ENCODE data around the gene NF2.

Gene NF2

DNA sequence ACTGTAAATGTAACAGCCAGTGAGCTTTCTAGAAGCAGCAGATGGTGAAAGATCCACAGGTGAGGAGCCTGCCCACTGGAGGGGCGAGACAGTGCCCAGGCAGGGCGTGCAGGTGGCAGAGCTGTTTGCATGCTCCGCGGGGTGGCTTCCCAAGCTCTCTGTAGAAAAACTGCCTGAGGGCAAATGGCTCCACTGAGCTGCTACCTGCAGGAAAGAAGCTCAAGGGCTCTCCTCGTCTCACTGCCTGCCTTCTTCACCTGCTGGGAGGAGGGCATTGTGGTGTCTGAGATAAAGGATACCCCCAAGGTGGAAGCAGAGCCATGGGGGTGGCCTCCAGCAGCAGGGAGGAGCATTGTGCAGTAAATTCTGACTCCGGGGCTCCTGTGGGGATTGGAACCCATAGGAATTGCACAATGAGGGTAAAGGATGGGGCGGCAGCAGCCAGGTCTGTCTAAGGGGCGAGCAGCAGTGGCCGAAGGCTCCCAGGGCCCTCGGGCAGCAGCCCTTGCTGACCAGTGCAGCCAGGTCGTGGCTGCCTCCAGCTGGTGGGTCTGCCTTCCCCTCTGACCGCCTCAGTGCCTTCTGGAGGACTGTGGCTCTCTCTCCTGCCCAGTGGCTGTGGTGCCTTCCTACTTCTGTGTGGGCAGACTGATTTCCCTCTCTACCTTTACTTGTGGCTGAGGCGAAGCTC, 88.3 kb downstream of the NF2 start:
- DNase-seq (ENCODE audit: low read depth), result no peak
- TF ChIP-seq, protein P1, sequence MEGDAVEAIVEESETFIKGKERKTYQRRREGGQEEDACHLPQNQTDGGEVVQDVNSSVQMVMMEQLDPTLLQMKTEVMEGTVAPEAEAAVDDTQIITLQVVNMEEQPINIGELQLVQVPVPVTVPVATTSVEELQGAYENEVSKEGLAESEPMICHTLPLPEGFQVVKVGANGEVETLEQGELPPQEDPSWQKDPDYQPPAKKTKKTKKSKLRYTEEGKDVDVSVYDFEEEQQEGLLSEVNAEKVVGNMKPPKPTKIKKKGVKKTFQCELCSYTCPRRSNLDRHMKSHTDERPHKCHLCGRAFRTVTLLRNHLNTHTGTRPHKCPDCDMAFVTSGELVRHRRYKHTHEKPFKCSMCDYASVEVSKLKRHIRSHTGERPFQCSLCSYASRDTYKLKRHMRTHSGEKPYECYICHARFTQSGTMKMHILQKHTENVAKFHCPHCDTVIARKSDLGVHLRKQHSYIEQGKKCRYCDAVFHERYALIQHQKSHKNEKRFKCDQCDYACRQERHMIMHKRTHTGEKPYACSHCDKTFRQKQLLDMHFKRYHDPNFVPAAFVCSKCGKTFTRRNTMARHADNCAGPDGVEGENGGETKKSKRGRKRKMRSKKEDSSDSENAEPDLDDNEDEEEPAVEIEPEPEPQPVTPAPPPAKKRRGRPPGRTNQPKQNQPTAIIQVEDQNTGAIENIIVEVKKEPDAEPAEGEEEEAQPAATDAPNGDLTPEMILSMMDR (IDR thresholded peaks at IDR 0.05; ENCODE audit: control insufficient read depth, insufficient read depth, low read depth, low read length, missing control alignments), result no peak
- H3K4me3 ChIP-seq (ENCODE audit: control insufficient read depth, low read depth, low read length), result no peak overlapping the region

- no peak overlapping the region for H3K4me3 ChIP-seq (ENCODE audit: control insufficient read depth, low read depth, low read length)
- DNase-seq (ENCODE audit: low read depth), result no peak
- TF ChIP-seq, protein P1 (IDR thresholded peaks at IDR 0.05; ENCODE audit: control insufficient read depth, insufficient read depth, low read depth, low read length, missing control alignments), result no peak
These were observed 88.9 kb downstream of the NF2 start for GRCh38 chr22:29692327-29692640.

- TF ChIP-seq, protein P1 (IDR thresholded peaks at IDR 0.05; ENCODE audit: control insufficient read depth, insufficient read depth, low read depth, low read length, missing control alignments), result no peak
- DNase-seq (ENCODE audit: low read depth), result no peak
- no peak overlapping the region for H3K4me3 ChIP-seq (ENCODE audit: control insufficient read depth, low read depth, low read length)
These were observed 89.7 kb downstream of the NF2 start for GRCh38 chr22:29693161-29693560.

GRCh38 chr22:29693671-29694070, 90.2 kb downstream of the NF2 start:
- H3K4me3 ChIP-seq (ENCODE audit: control insufficient read depth, low read depth, low read length), result no peak overlapping the region
- TF ChIP-seq, protein P1 (IDR thresholded peaks at IDR 0.05; ENCODE audit: control insufficient read depth, insufficient read depth, low read depth, low read length, missing control alignments), result no peak
- no peak for DNase-seq (ENCODE audit: low read depth)

GRCh38 chr22:29695129-29695926, 91.9 kb downstream of the NF2 start:
- no peak for DNase-seq (ENCODE audit: low read depth)
- TF ChIP-seq, protein P1 (IDR thresholded peaks at IDR 0.05; ENCODE audit: control insufficient read depth, insufficient read depth, low read depth, low read length, missing control alignments), result no peak
- no peak overlapping the region for H3K4me3 ChIP-seq (ENCODE audit: control insufficient read depth, low read depth, low read length)

DNA sequence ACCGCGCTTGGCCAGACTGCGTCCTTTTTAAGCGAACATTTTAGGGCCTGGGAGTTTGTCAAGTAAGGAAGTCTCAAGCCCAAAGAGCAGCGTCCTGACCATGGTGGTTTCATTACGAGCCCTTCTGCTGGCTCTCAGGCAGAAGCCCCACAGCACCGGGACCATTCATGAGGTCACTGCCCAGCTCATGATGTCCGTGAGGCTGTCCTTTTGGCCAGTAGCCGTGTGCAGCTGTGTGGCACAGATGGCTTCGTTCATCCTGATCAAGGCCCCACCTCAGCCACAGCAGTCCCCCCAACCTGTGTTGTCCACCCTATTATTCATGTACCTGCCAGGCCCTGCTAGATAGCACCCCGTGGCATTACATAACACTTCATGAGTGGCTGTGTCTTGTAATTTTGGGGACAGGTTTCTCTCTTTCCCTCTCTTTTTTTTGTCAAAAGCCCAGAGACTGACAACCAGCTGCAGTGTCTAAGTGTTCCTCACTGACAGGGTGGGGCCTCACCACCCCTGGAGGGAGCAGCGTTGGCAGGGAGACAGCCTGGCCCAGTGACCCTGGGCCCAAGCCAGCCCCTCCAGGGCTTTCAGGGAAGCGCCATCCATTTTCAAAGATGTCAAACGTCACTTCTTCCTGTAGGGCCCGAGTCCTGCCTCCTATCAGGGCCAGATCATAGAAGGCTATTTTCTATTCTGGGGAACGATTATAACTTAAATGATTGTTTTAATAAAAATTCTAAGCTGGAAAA, 94.6 kb downstream of the NF2 start:
- H3K4me3 ChIP-seq (ENCODE audit: control insufficient read depth, low read depth, low read length), result no peak overlapping the region
- TF ChIP-seq, protein P1 (IDR thresholded peaks at IDR 0.05; ENCODE audit: control insufficient read depth, insufficient read depth, low read depth, low read length, missing control alignments), result no peak
- no peak for DNase-seq (ENCODE audit: low read depth)

All from AG09309 (cell line).